Fibroblast of pulmonary artery (primary cell): ENCODE measurements around the gene OR2W3.
A peak's percentile ranks its signal among the peaks of the same experiment; 100 is the strongest.

Experiments used
- DNase-seq: peaks from one replicate; pipeline ENCODE4 v3.0.0-alpha.2; 2010; ENCODE audit warnings: low read depth
- H3K4me3 ChIP-seq: replicated peaks from 2 replicates; pipeline ENCODE4 v1.5.1; 2011; ENCODE audit warnings: low read depth, mild to moderate bottlenecking, control low read depth, low read length, moderate library complexity
- CTCF ChIP-seq: IDR thresholded peaks from 2 replicates; pipeline ENCODE4 v1.5.1; 2011; ENCODE audit warnings: mild to moderate bottlenecking, control low read depth, low read length, inconsistent platforms; ENCODE audit errors: missing control alignments

OR2W3 gene

GRCh38 chr1:247895163-247895637 is at the start of gene OR2W3:
OR2W3 (plus strand) TSS chr1:247895587; CDS start chr1:247895587, 0 bp downstream.
- no peak for DNase-seq
- H3K4me3 ChIP-seq: no peak within 1 kb of the TSS
- no peak for TF ChIP-seq CTCF

- no peak for TF ChIP-seq CTCF
- no peak overlapping the region for H3K4me3 ChIP-seq
- DNase-seq: no peak
These were observed 49.7 kb upstream of the OR2W3 start for GRCh38 chr1:247845693-247846017.

- H3K4me3 ChIP-seq: no peak overlapping the region
- TF ChIP-seq CTCF: no peak
- no peak for DNase-seq
These were observed 47.0 kb upstream of the OR2W3 start for GRCh38 chr1:247848346-247848745.

GRCh38 chr1:247849616-247850015 is 45.8 kb upstream of the OR2W3 start:
- no peak for TF ChIP-seq CTCF
- H3K4me3 ChIP-seq: no peak overlapping the region
- DNase-seq: no peak

- TF ChIP-seq CTCF: no peak
- no peak overlapping the region for H3K4me3 ChIP-seq
- DNase-seq: no peak
These were observed 40.4 kb upstream of the OR2W3 start for GRCh38 chr1:247854899-247855545.

GRCh38 chr1:247855911-247856310 is 39.5 kb upstream of the OR2W3 start:
- no peak for TF ChIP-seq CTCF
- DNase-seq: no peak
- no peak overlapping the region for H3K4me3 ChIP-seq

- peak; percentile 1 for DNase-seq
- TF ChIP-seq CTCF: no peak
- H3K4me3 ChIP-seq: peak within 1 kb of the TSS; percentile 38
These were observed 38.1 kb upstream of the OR2W3 start, which contains the start of gene TRIM58 for GRCh38 chr1:247857069-247857984. TRIM58 (plus strand) TSS chr1:247857187; CDS start chr1:247857247, 60 bp downstream.
